UCSD-AML1 (cell line): ENCODE measurements around the gene NME1.

Source experiments
- DNase-seq: peaks from one replicate; lab custom pipeline; 2025; ENCODE audit not compliant: unreplicated experiment; lab: John Stamatoyannopoulos, UW

The NME1 gene

GRCh38 chr17:51188271-51188833, 35.0 kb downstream of the NME1 start:
- no peak for DNase-seq

DNA sequence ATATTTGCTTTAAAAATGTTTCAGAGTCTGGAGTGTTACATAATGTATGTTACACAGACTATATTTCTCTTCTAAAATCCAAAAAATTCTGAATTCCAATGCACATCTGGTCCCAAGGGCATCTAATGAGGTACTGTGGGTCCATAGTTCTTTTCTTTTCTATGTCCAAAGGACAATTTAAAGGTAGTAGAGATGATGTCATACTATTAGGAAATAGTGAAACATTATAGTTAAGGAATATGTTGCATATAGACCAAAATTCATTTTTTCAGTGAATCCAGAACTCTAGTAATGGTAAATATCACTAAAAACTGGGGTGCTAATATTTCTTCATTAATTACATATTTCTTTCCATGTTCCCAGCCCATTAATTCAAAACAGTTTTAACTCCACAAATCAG, 35.8 kb downstream of the NME1 start:
- DNase-seq = no peak

DNA sequence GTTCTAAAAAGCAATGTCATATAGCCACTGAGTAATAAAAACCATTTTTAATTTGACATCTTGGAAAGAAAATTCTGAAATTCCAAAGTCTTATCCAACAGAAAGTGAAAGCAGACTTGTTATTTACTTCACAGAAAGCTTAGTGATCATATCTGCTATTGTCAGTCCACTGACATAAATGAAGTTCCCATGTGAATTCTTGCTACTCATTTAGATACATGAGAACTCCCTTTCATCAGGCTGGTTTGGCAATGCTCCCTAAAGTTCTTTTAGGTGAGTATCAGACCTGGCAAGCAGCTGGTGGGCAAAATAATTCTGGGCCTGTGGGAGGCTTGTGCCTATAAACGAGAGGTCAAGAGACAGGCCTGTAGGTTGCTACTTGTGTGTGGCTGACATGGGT, 36.3 kb downstream of the NME1 start:
- DNase-seq = no peak

- DNase-seq = no peak
Measured at GRCh38 chr17:51191895-51192294, 38.5 kb downstream of the NME1 start.

GRCh38 chr17:51197754-51198153, 44.4 kb downstream of the NME1 start:
- no peak for DNase-seq

- DNase-seq = no peak
Measured at GRCh38 chr17:51200295-51200694, 46.9 kb downstream of the NME1 start.

DNA sequence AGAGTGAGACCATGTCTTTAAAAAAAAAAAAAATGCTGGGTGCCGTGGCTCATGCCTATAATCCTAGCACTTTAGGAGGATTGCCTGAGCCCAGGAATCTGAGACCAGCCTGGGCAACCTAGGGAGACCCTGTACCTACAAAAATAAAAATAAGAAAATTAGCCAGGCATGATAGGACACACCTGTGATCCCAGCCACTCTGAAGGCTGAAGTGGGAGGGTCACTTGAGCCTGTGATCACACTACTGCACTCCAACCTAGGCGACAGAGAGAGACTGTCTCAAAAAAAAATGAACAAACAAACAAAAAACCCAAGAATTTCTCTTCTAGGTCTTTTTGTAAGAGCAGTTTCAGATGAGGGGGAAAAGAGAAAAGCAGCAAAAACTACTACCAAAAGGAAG, 47.5 kb downstream of the NME1 start:
- DNase-seq = no peak

DNA sequence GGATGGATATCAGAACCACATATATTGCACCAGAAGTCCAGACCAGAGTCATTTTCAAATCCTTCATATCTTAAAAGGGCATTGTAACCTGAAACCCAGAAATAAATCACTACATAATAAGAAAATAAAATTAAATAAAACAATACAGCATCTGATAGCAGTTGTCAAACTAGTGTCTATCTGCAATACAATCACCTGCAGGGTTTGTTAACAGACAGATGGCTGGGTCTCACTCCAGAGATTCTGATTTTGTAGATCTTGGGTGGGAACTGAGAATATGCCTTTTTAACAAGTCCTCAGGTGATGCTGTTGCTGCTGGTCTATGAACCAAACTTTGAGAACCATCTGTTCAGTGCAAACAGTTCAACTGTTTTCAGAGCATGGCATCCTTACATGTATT, 50.5 kb downstream of the NME1 start:
- no peak for DNase-seq
